SK-N-SH (cell line): Measurements from ENCODE around the gene CFAP221. TPM values are rescaled to one million over a fixed set of nuclear protein-coding genes. Genes with fewer than 3 reads are reported as not detected.

Experiments used
- CTCF ChIA-PET: fragments of 300-600, 350-600 bp; formaldehyde crosslinking; extraction: SDS; loops from one replicate; lab custom pipeline; 2021; lab: Yijun Ruan, JAX
- POLR2A ChIA-PET: fragments of 350-600 bp; sonication (Branson Sonifier 250); formaldehyde crosslinking; extraction: SDS; loops from one replicate; lab custom pipeline; 2020; ENCODE audit warnings: antibody characterized with exemption, inconsistent platforms; lab: Yijun Ruan, JAX
- DNase-seq: peaks from one replicate; pipeline ENCODE4 v3.0.0; 2012
- H2AFZ ChIP-seq: fragments of 200-600 bp; sonication (generic); 2 replicates; pipeline ENCODE4 v1.8.1; 2016; ENCODE audit warnings: antibody characterized with exemption, mild to moderate bottlenecking, low read depth
- H3F3A ChIP-seq: fragments of 200-600 bp; sonication (generic); replicated peaks from 2 replicates; pipeline ENCODE3; 2016; ENCODE audit warnings: antibody characterized with exemption, mild to moderate bottlenecking; ENCODE audit not compliant: insufficient read depth
- H3K27ac ChIP-seq, 2 experiments: fragments of 200-500 bp in 1 of 2; fragments of 200-600 bp in 1 of 2; sonication (Bioruptor generic) in 1 of 2; sonication (generic), shearing (Covaris generic) in 1 of 2; 2 replicates each; pipeline versions ENCODE4 v1.5.1 to v1.6.1; 2014 to 2016; ENCODE audit warnings: low read depth in 2 of 2, inconsistent platforms in 1 of 2, low read length in 1 of 2, mild to moderate bottlenecking in 1 of 2, mixed read lengths in 1 of 2
- H3K27me3 ChIP-seq: fragments of 200-600 bp; sonication (generic), shearing (Covaris generic); 2 replicates; pipeline ENCODE4 v1.6.1; 2016; ENCODE audit warnings: mixed run types; ENCODE audit not compliant: insufficient read depth
- H3K36me3 ChIP-seq, 2 experiments: fragments of 200-500 bp in 1 of 2; fragments of 200-600 bp in 1 of 2; sonication (Bioruptor generic) in 1 of 2; sonication (generic) in 1 of 2; replicated peaks in 1 of 2; 2 replicates each; pipeline versions ENCODE3 to v1.5.1; 2014 to 2016; ENCODE audit warnings: low read length in 1 of 2, mild to moderate bottlenecking in 1 of 2; ENCODE audit not compliant: insufficient read depth in 2 of 2, control insufficient read depth in 1 of 2
- H3K4me1 ChIP-seq, 2 experiments: fragments of 200-500 bp in 1 of 2; fragments of 200-600 bp in 1 of 2; sonication (Bioruptor generic) in 1 of 2; sonication (generic), shearing (Covaris generic) in 1 of 2; 2 replicates each; pipeline versions ENCODE4 v1.5.1 to v1.6.1; 2014 to 2016; ENCODE audit warnings: low read depth in 1 of 2, low read length in 1 of 2, mixed run types in 1 of 2; ENCODE audit not compliant: insufficient read depth in 2 of 2, control insufficient read depth in 1 of 2
- H3K4me2 ChIP-seq: fragments of 200-600 bp; sonication (generic), shearing (Covaris generic); 2 replicates; pipeline ENCODE4 v1.6.1; 2017; ENCODE audit warnings: mixed run types
- H3K4me3 ChIP-seq, 2 experiments: fragments of 200-500 bp in 1 of 2; fragments of 200-600 bp in 1 of 2; sonication (Bioruptor generic) in 1 of 2; sonication (generic), shearing (Covaris generic) in 1 of 2; 2 replicates each; pipeline versions ENCODE4 v1.5.1 to v1.8.1; 2014 to 2016; ENCODE audit warnings: low read depth in 2 of 2, inconsistent platforms in 1 of 2, low read length in 1 of 2, mild to moderate bottlenecking in 1 of 2, mixed read lengths in 1 of 2, moderate library complexity in 1 of 2
- H3K79me2 ChIP-seq: fragments of 200-600 bp; sonication (generic); 2 replicates; pipeline ENCODE4 v1.8.1; 2017; ENCODE audit warnings: mild to moderate bottlenecking; ENCODE audit not compliant: insufficient read depth
- H3K9ac ChIP-seq: fragments of 200-600 bp; sonication (generic); 2 replicates; pipeline ENCODE4 v1.6.1; 2017; ENCODE audit warnings: mixed run types
- H3K9me2 ChIP-seq: fragments of 200-600 bp; sonication (generic); 2 replicates; pipeline ENCODE4 v1.6.1; 2017; ENCODE audit warnings: mixed run types
- H3K9me3 ChIP-seq: fragments of 200-600 bp; sonication (generic); 2 replicates; pipeline ENCODE4 v1.6.1; 2017; ENCODE audit warnings: mixed run types, mild to moderate bottlenecking, moderate library complexity
- H4K20me1 ChIP-seq: fragments of 200-600 bp; sonication (generic); 2 replicates; pipeline ENCODE4 v1.6.1; 2017; ENCODE audit warnings: mild to moderate bottlenecking, mixed run types; ENCODE audit not compliant: insufficient read depth
- CHD2 ChIP-seq: fragments of 150-350 bp; IDR thresholded peaks from 2 replicates; pipeline ENCODE4 v1.6.1; 2018; ENCODE audit warnings: low read length; ENCODE audit not compliant: partially characterized antibody
- EP300 ChIP-seq, 2 experiments: IDR thresholded peaks; 2 replicates each; pipeline versions ENCODE4 v1.4.0 to v1.6.1; 2012; ENCODE audit warnings: borderline replicate concordance in 1 of 2, low read depth in 1 of 2, low read length in 1 of 2
- FOSL2 ChIP-seq: IDR thresholded peaks from 2 replicates; pipeline ENCODE4 v1.4.0; 2012; ENCODE audit warnings: low read depth, mild to moderate bottlenecking, moderate library complexity, borderline replicate concordance
- JUND ChIP-seq: IDR thresholded peaks from 2 replicates; pipeline ENCODE4 v1.4.0; 2012
- MEF2A ChIP-seq: IDR thresholded peaks from 2 replicates; pipeline ENCODE4 v1.4.0; 2012; ENCODE audit warnings: low read depth, borderline replicate concordance
- NFIC ChIP-seq: IDR thresholded peaks from 2 replicates; pipeline ENCODE4 v1.4.0; 2012; ENCODE audit warnings: borderline replicate concordance
- NRF1 ChIP-seq: IDR thresholded peaks from 2 replicates; pipeline ENCODE4 v1.6.1; 2012; ENCODE audit warnings: low read depth, mild to moderate bottlenecking, low read length
- POLR2AphosphoS5 ChIP-seq: IDR thresholded peaks from 2 replicates; pipeline ENCODE4 v1.6.1; 2012; ENCODE audit warnings: low read depth, low read length
- RCOR1 ChIP-seq: fragments of 150-350 bp; IDR thresholded peaks from 2 replicates; pipeline ENCODE4 v1.6.1; 2017; ENCODE audit warnings: antibody characterized with exemption, low read length
- RXRA ChIP-seq: IDR thresholded peaks from 2 replicates; pipeline ENCODE4 v1.4.0; 2012; ENCODE audit warnings: low read depth, mild to moderate bottlenecking, borderline replicate concordance
- TEAD4 ChIP-seq: IDR thresholded peaks from 2 replicates; pipeline ENCODE4 v1.4.0; 2012; ENCODE audit warnings: mild to moderate bottlenecking, borderline replicate concordance; ENCODE audit not compliant: insufficient read depth
- WGBS: methylation state at CpG from one replicate; pipeline ENCODE4 v1.1.6; 2017; ENCODE audit warnings: low lambda C conversion rate; 5-methylcytosine and 5-hydroxymethylcytosine counted together
- polyA plus RNA-seq, 3 experiments: library from polyadenylated mRNA; depleted of rRNA; stranded (reverse); fragments of >200 nt; gene quantifications; 2 replicates each; pipeline ENCODE4 v1.2.3, GENCODE V29; 2012
- TF ChIP-seq, protein P1 (sequence below): fragments of 200-600 bp; sonication (generic); IDR thresholded peaks from 2 replicates; pipeline ENCODE4 v1.6.1; 2017; ENCODE audit warnings: antibody characterized with exemption, mild to moderate bottlenecking, moderate library complexity
- TF ChIP-seq, protein P2 (sequence below): IDR thresholded peaks from 2 replicates; pipeline ENCODE4 v1.6.1; 2012; ENCODE audit warnings: mild to moderate bottlenecking, low read depth, low read length, moderate library complexity

Gene CFAP221
- polyA plus RNA-seq, 1 of the 3 experiments (the other 2 are of a cell fraction): 0.12 TPM

DNA sequence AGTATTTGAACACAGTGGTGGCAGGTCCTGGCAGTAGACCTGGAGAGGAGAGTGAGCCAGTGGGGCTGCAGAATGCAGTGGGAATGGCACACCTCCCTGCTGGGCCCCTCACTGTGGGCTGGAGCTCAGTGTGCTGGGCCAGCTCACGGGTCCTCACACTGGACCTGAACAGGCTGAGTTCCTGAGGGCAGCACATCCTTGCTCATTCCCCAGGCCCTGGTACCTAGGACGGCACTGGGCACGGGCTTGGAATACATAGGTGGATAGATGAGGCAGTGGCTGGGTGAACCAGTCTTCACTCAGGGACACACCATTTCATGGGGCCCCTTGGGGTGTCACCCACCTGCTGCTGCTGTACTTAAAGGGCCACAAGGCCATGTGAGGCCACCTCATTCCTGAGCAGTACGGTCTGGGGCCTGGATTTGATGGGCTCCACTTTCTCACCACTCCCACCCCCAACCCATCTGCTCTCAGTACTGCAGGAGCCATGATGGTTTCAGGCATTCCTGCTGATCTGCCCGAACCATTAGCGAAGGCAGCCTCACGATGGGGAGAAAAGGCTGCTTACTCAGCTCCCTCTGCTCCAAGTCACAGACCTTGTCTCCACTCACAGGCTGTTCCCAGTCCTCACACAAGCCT, 138.9 kb downstream of the CFAP221 start:
- H3K36me3 ChIP-seq: peaks cover 12 to 14% of the 10 kb centered on the region in 2 experiments
- no peaks in the 10 kb centered on the region for H3K9me3 ChIP-seq
- no peak overlapping the region for H2AFZ ChIP-seq
- peaks cover 10 to 35% of the 10 kb centered on the region in 2 experiments; a peak in 3 of 4 replicates for H3K4me1 ChIP-seq
- no peaks in the 10 kb centered on the region for H3K27me3 ChIP-seq
- POLR2A ChIA-PET: no interaction called here
- peaks cover 19% of the 10 kb centered on the region for H3K79me2 ChIP-seq
- no peaks in the 10 kb centered on the region for H3K9me2 ChIP-seq
- no peak overlapping the region; a peak in 1 of 4 replicates for H3K27ac ChIP-seq
- H4K20me1 ChIP-seq: 0 out of 2 replicates have a peak, but pooled peaks cover 6% of the 10 kb centered on the region
- H3K4me3 ChIP-seq: no peak overlapping the region
- CTCF ChIA-PET: interaction anchor here (1.1 to 1.4 kb wide), 4 partner anchors 10 to 492 kb away, joined by 3 to 4 read pairs (median 4); no protein-coding TSS in a partner anchor
- peaks cover 7% of the 10 kb centered on the region for H3F3A ChIP-seq
- no peak overlapping the region for H3K9ac ChIP-seq
- H3K4me2 ChIP-seq: no peak overlapping the region
- no peak for DNase-seq
- WGBS: 84% methylated on average over 3 of the region's 7 CpGs
- no peak for TF ChIP-seq FOSL2
- TF ChIP-seq, protein P1, sequence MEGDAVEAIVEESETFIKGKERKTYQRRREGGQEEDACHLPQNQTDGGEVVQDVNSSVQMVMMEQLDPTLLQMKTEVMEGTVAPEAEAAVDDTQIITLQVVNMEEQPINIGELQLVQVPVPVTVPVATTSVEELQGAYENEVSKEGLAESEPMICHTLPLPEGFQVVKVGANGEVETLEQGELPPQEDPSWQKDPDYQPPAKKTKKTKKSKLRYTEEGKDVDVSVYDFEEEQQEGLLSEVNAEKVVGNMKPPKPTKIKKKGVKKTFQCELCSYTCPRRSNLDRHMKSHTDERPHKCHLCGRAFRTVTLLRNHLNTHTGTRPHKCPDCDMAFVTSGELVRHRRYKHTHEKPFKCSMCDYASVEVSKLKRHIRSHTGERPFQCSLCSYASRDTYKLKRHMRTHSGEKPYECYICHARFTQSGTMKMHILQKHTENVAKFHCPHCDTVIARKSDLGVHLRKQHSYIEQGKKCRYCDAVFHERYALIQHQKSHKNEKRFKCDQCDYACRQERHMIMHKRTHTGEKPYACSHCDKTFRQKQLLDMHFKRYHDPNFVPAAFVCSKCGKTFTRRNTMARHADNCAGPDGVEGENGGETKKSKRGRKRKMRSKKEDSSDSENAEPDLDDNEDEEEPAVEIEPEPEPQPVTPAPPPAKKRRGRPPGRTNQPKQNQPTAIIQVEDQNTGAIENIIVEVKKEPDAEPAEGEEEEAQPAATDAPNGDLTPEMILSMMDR: no peak
- no peak for TF ChIP-seq EP300 (IDR thresholded peaks at IDR 0.05; ENCODE audit: borderline replicate concordance in 1 of 2, low read depth in 1 of 2, low read length in 1 of 2)
- TF ChIP-seq MEF2A: no peak
- TF ChIP-seq TEAD4: no peak
- no peak for TF ChIP-seq NRF1
- TF ChIP-seq POLR2AphosphoS5: no peak
- TF ChIP-seq CHD2: no peak
- no peak for TF ChIP-seq JUND
- no peak for TF ChIP-seq RCOR1
- no peak for TF ChIP-seq NFIC
- TF ChIP-seq RXRA: no peak
- TF ChIP-seq, protein P2, sequence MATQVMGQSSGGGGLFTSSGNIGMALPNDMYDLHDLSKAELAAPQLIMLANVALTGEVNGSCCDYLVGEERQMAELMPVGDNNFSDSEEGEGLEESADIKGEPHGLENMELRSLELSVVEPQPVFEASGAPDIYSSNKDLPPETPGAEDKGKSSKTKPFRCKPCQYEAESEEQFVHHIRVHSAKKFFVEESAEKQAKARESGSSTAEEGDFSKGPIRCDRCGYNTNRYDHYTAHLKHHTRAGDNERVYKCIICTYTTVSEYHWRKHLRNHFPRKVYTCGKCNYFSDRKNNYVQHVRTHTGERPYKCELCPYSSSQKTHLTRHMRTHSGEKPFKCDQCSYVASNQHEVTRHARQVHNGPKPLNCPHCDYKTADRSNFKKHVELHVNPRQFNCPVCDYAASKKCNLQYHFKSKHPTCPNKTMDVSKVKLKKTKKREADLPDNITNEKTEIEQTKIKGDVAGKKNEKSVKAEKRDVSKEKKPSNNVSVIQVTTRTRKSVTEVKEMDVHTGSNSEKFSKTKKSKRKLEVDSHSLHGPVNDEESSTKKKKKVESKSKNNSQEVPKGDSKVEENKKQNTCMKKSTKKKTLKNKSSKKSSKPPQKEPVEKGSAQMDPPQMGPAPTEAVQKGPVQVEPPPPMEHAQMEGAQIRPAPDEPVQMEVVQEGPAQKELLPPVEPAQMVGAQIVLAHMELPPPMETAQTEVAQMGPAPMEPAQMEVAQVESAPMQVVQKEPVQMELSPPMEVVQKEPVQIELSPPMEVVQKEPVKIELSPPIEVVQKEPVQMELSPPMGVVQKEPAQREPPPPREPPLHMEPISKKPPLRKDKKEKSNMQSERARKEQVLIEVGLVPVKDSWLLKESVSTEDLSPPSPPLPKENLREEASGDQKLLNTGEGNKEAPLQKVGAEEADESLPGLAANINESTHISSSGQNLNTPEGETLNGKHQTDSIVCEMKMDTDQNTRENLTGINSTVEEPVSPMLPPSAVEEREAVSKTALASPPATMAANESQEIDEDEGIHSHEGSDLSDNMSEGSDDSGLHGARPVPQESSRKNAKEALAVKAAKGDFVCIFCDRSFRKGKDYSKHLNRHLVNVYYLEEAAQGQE: no peak
- TF ChIP-seq, all 33 proteins: peak for 0
